ENCODE results near the gene TMEM18. TPM values are rescaled to one million over a fixed set of nuclear protein-coding genes. Genes with fewer than 3 reads are reported as not detected.
A peak's percentile ranks its signal among the peaks of the same experiment; 100 is the strongest.

TMEM18 gene
- total and polyA plus RNA-seq, 2 experiments from 2014 or later: 15.0 to 41.9 TPM

- no peak for TF ChIP-seq JUNB (IDR thresholded peaks at IDR 0.05; ENCODE audit: unreplicated experiment)
- TF ChIP-seq ZNF114 (CRISPR knock-in tag; IDR thresholded peaks at IDR 0.05): no peak
- no peak for TF ChIP-seq NANOG (IDR thresholded peaks at IDR 0.05; ENCODE audit: borderline replicate concordance)
- no peak for TF ChIP-seq EZH2phosphoT487 (IDR thresholded peaks at IDR 0.05; ENCODE audit: unreplicated experiment)
- TF ChIP-seq, protein P1, sequence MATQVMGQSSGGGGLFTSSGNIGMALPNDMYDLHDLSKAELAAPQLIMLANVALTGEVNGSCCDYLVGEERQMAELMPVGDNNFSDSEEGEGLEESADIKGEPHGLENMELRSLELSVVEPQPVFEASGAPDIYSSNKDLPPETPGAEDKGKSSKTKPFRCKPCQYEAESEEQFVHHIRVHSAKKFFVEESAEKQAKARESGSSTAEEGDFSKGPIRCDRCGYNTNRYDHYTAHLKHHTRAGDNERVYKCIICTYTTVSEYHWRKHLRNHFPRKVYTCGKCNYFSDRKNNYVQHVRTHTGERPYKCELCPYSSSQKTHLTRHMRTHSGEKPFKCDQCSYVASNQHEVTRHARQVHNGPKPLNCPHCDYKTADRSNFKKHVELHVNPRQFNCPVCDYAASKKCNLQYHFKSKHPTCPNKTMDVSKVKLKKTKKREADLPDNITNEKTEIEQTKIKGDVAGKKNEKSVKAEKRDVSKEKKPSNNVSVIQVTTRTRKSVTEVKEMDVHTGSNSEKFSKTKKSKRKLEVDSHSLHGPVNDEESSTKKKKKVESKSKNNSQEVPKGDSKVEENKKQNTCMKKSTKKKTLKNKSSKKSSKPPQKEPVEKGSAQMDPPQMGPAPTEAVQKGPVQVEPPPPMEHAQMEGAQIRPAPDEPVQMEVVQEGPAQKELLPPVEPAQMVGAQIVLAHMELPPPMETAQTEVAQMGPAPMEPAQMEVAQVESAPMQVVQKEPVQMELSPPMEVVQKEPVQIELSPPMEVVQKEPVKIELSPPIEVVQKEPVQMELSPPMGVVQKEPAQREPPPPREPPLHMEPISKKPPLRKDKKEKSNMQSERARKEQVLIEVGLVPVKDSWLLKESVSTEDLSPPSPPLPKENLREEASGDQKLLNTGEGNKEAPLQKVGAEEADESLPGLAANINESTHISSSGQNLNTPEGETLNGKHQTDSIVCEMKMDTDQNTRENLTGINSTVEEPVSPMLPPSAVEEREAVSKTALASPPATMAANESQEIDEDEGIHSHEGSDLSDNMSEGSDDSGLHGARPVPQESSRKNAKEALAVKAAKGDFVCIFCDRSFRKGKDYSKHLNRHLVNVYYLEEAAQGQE (IDR thresholded peaks at IDR 0.05; ENCODE audit: unreplicated experiment): no peak
- TF ChIP-seq CREB1 (CRISPR knock-in tag; IDR thresholded peaks at IDR 0.05; ENCODE audit: low read depth): no peak
- no peak for TF ChIP-seq ETS1 (IDR thresholded peaks at IDR 0.05)
- no peak for TF ChIP-seq POLR2AphosphoS5 (IDR thresholded peaks at IDR 0.05; ENCODE audit: low read depth)
- no peak for TF ChIP-seq EZH2 (IDR thresholded peaks at IDR 0.05; ENCODE audit: low read depth, unreplicated experiment)
- no peak for TF ChIP-seq STAT1 (IDR thresholded peaks at IDR 0.05; ENCODE audit: unreplicated experiment)
- TF ChIP-seq CTCF (conservative IDR thresholded peaks at IDR 0.05; ENCODE audit: low read depth in 2 of 2): no peak
- TF ChIP-seq ZNF331 (CRISPR knock-in tag; IDR thresholded peaks at IDR 0.05; ENCODE audit: low read depth): no peak
- TF ChIP-seq, protein P2, sequence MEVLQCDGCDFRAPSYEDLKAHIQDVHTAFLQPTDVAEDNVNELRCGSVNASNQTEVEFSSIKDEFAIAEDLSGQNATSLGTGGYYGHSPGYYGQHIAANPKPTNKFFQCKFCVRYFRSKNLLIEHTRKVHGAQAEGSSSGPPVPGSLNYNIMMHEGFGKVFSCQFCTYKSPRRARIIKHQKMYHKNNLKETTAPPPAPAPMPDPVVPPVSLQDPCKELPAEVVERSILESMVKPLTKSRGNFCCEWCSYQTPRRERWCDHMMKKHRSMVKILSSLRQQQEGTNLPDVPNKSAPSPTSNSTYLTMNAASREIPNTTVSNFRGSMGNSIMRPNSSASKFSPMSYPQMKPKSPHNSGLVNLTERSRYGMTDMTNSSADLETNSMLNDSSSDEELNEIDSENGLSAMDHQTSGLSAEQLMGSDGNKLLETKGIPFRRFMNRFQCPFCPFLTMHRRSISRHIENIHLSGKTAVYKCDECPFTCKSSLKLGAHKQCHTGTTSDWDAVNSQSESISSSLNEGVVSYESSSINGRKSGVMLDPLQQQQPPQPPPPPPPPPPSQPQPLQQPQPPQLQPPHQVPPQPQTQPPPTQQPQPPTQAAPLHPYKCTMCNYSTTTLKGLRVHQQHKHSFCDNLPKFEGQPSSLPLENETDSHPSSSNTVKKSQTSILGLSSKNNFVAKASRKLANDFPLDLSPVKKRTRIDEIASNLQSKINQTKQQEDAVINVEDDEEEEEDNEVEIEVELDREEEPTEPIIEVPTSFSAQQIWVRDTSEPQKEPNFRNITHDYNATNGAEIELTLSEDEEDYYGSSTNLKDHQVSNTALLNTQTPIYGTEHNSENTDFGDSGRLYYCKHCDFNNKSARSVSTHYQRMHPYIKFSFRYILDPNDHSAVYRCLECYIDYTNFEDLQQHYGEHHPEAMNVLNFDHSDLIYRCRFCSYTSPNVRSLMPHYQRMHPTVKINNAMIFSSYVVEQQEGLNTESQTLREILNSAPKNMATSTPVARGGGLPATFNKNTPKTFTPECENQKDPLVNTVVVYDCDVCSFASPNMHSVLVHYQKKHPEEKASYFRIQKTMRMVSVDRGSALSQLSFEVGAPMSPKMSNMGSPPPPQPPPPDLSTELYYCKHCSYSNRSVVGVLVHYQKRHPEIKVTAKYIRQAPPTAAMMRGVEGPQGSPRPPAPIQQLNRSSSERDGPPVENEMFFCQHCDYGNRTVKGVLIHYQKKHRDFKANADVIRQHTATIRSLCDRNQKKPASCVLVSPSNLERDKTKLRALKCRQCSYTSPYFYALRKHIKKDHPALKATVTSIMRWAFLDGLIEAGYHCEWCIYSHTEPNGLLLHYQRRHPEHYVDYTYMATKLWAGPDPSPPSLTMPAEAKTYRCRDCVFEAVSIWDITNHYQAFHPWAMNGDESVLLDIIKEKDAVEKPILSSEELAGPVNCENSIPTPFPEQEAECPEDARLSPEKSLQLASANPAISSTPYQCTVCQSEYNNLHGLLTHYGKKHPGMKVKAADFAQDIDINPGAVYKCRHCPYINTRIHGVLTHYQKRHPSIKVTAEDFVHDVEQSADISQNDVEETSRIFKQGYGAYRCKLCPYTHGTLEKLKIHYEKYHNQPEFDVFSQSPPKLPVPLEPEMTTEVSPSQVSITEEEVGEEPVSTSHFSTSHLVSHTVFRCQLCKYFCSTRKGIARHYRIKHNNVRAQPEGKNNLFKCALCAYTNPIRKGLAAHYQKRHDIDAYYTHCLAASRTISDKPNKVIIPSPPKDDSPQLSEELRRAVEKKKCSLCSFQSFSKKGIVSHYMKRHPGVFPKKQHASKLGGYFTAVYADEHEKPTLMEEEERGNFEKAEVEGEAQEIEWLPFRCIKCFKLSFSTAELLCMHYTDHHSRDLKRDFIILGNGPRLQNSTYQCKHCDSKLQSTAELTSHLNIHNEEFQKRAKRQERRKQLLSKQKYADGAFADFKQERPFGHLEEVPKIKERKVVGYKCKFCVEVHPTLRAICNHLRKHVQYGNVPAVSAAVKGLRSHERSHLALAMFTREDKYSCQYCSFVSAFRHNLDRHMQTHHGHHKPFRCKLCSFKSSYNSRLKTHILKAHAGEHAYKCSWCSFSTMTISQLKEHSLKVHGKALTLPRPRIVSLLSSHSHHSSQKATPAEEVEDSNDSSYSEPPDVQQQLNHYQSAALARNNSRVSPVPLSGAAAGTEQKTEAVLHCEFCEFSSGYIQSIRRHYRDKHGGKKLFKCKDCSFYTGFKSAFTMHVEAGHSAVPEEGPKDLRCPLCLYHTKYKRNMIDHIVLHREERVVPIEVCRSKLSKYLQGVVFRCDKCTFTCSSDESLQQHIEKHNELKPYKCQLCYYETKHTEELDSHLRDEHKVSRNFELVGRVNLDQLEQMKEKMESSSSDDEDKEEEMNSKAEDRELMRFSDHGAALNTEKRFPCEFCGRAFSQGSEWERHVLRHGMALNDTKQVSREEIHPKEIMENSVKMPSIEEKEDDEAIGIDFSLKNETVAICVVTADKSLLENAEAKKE (CRISPR knock-in tag; IDR thresholded peaks at IDR 0.05): no peak
- DNase-seq (ENCODE audit: low spot score): no peak
- no peak overlapping the region for H3K27ac ChIP-seq (ENCODE audit: low read depth)
- Mint-ChIP-seq H3K4me1 (no peaks in the 10 kb centered on the region; the same call in 2 of the 3 replicates), H3K27ac (no peak overlapping the region), H3K9me3 (peaks cover 6% of the 10 kb centered on the region), H3K4me3 (no peak overlapping the region), H3K27me3 (ENCODE audit: insufficient read depth, low read depth, poor library complexity) (peaks cover 4% of the 10 kb centered on the region), H3K36me3 (ENCODE audit: low read depth) (no peaks in the 10 kb centered on the region)
- H3K4me1 ChIP-seq (ENCODE audit: insufficient read depth): no peaks in the 10 kb centered on the region
- no peaks in the 10 kb centered on the region for H4K20me1 ChIP-seq (replicated peaks; ENCODE audit: insufficient read depth)
- ATAC-seq: no peak; the same call in 2 of the 3 replicates
- no peaks in the 10 kb centered on the region for H3K9me2 ChIP-seq (ENCODE audit: insufficient read depth)
- H3F3A ChIP-seq (replicated peaks; ENCODE audit: low read depth): no peaks in the 10 kb centered on the region
- H3K4me3 ChIP-seq: no peak overlapping the region
- H3K36me3 ChIP-seq (ENCODE audit: insufficient read depth): no peaks in the 10 kb centered on the region
- no peak overlapping the region for H3K4me2 ChIP-seq
- H3K79me2 ChIP-seq (replicated peaks; ENCODE audit: insufficient read depth): no peaks in the 10 kb centered on the region
- no peaks in the 10 kb centered on the region for H3K27me3 ChIP-seq (ENCODE audit: insufficient read depth)
- H2AFZ ChIP-seq: peak overlapping the region; percentile 14
Observed at GRCh38 chr2:620004-620403, 57.2 kb downstream of the TMEM18 start.
